IMR-90 (cell line): ENCODE data around the gene CLIC4. TPM values are rescaled to one million over a fixed set of nuclear protein-coding genes. Genes with fewer than 3 reads are reported as not detected.

Experiments used
- ATAC-seq: fragments of 200-7000 bp; cut with Tn5 transposase; 2 replicates; pipeline ENCODE4 v1.9.1; 2020; ENCODE audit warnings: low read depth, mild to moderate bottlenecking, moderate library complexity
- BruUV-seq: library from RNA; stranded (reverse); fragments of 400-500 nt; replicated peaks from 2 replicates; lab custom pipeline; 2021; lab: Mats Ljungman, UMichigan
- CTCF ChIA-PET: fragments of 300-600 bp; formaldehyde crosslinking; extraction: SDS; loops from one replicate; lab custom pipeline; 2021; ENCODE audit warnings: antibody characterized with exemption; lab: Yijun Ruan, JAX
- POLR2A ChIA-PET: fragments of 300-600 bp; sonication (Branson Sonifier 250); formaldehyde crosslinking; loops from one replicate; lab custom pipeline; 2022; ENCODE audit warnings: antibody characterized with exemption; ENCODE audit not compliant: unreplicated experiment; lab: Charles Lee
- DNase-seq: peaks from one replicate; pipeline ENCODE4 v3.0.0; 2013
- H2AFZ ChIP-seq: replicated peaks from 2 replicates; pipeline ENCODE3; 2013; ENCODE audit warnings: low read length, mild to moderate bottlenecking; ENCODE audit not compliant: poor library complexity
- H2AK5ac ChIP-seq: 2 replicates; pipeline ENCODE4 v1.6.1; 2013; ENCODE audit warnings: low read depth, low read length, inconsistent platforms
- H2AK9ac ChIP-seq: replicated peaks from 2 replicates; pipeline ENCODE3; 2013; ENCODE audit warnings: mild to moderate bottlenecking, low read depth, low read length, moderate library complexity; ENCODE audit not compliant: poor library complexity
- H2BK120ac ChIP-seq: 2 replicates; pipeline ENCODE4 v1.6.1; 2013; ENCODE audit warnings: low read depth, low read length, inconsistent platforms
- H2BK15ac ChIP-seq: 3 replicates; pipeline ENCODE4 v1.6.1; 2013; ENCODE audit warnings: low read depth, low read length, inconsistent platforms
- H2BK20ac ChIP-seq: 2 replicates; pipeline ENCODE4 v1.6.1; 2013; ENCODE audit warnings: low read depth, mild to moderate bottlenecking, inconsistent platforms, low read length, moderate library complexity
- H2BK5ac ChIP-seq: 2 replicates; pipeline ENCODE4 v1.6.1; 2013; ENCODE audit warnings: mild to moderate bottlenecking, low read depth, low read length, inconsistent platforms; ENCODE audit not compliant: poor library complexity, severe bottlenecking
- H3K14ac ChIP-seq: replicated peaks from 2 replicates; pipeline ENCODE4 v1.6.1; 2013; ENCODE audit warnings: low read depth, low read length, inconsistent platforms
- H3K18ac ChIP-seq: 2 replicates; pipeline ENCODE4 v1.6.1; 2013; ENCODE audit warnings: low read depth, low read length, control low read depth
- H3K23ac ChIP-seq: 2 replicates; pipeline ENCODE4 v1.6.1; 2013; ENCODE audit warnings: low read depth, low read length, inconsistent platforms
- H3K27ac ChIP-seq: 2 replicates; pipeline ENCODE4 v1.5.1; 2013; ENCODE audit warnings: mild to moderate bottlenecking, control low read depth, low read length; ENCODE audit not compliant: insufficient read depth
- H3K27me3 ChIP-seq: 2 replicates; pipeline ENCODE4 v1.6.1; 2013; ENCODE audit warnings: low read length; ENCODE audit not compliant: control insufficient read depth, insufficient read depth
- H3K36me3 ChIP-seq: 2 replicates; pipeline ENCODE4 v1.6.1; 2013; ENCODE audit warnings: low read length, mixed read lengths; ENCODE audit not compliant: control insufficient read depth, insufficient read depth
- H3K4ac ChIP-seq: 2 replicates; pipeline ENCODE4 v1.6.1; 2013; ENCODE audit warnings: low read depth, low read length, inconsistent platforms
- H3K4me1 ChIP-seq: 2 replicates; pipeline ENCODE4 v1.6.1; 2013; ENCODE audit warnings: low read length, mixed read lengths; ENCODE audit not compliant: control insufficient read depth, insufficient read depth
- H3K4me2 ChIP-seq: 2 replicates; pipeline ENCODE4 v1.6.1; 2013; ENCODE audit warnings: low read depth, mild to moderate bottlenecking, control low read depth, low read length, moderate library complexity
- H3K4me3 ChIP-seq: 2 replicates; pipeline ENCODE4 v1.5.1; 2013; ENCODE audit warnings: low read depth, mild to moderate bottlenecking, control low read depth, low read length, moderate library complexity; ENCODE audit not compliant: insufficient read depth
- H3K56ac ChIP-seq: 2 replicates; pipeline ENCODE4 v1.6.1; 2013; ENCODE audit warnings: low read length, inconsistent platforms; ENCODE audit not compliant: insufficient read depth; ENCODE audit errors: extremely low read depth
- H3K79me1 ChIP-seq, 2 experiments: 2 replicates each; pipeline ENCODE4 v1.6.1; 2013; ENCODE audit warnings: low read length in 2 of 2, inconsistent platforms in 1 of 2, low read depth in 1 of 2
- H3K9ac ChIP-seq: 2 replicates; pipeline ENCODE4 v1.6.1; 2013; ENCODE audit warnings: low read depth, low read length, control low read depth
- H3K9me1 ChIP-seq: 2 replicates; pipeline ENCODE4 v1.6.1; 2013; ENCODE audit warnings: low read length, inconsistent platforms; ENCODE audit not compliant: insufficient read depth
- H3K9me3 ChIP-seq: 2 replicates; pipeline ENCODE4 v1.6.1; 2013; ENCODE audit warnings: low read length; ENCODE audit not compliant: control insufficient read depth, insufficient read depth
- H4K20me1 ChIP-seq: 2 replicates; pipeline ENCODE4 v1.6.1; 2013; ENCODE audit warnings: low read length, inconsistent platforms; ENCODE audit not compliant: insufficient read depth
- H4K5ac ChIP-seq: 2 replicates; pipeline ENCODE4 v1.6.1; 2013; ENCODE audit warnings: mild to moderate bottlenecking, low read depth, low read length, control low read depth
- H4K8ac ChIP-seq, 2 experiments: 2 replicates each; pipeline ENCODE4 v1.6.1; 2013; ENCODE audit warnings: low read depth in 2 of 2, low read length in 2 of 2, control low read depth in 1 of 2, inconsistent platforms in 1 of 2
- H4K91ac ChIP-seq: 2 replicates; pipeline ENCODE4 v1.6.1; 2013; ENCODE audit warnings: low read depth, low read length, inconsistent platforms; ENCODE audit not compliant: insufficient read depth
- MAFK ChIP-seq: IDR thresholded peaks from 2 replicates; pipeline ENCODE4 v1.6.1; 2012; ENCODE audit warnings: low read depth, low read length, improper control_type of control experiment
- MAZ ChIP-seq: IDR thresholded peaks from 2 replicates; pipeline ENCODE4 v1.6.1; 2012; ENCODE audit warnings: low read depth, mild to moderate bottlenecking, low read length, improper control_type of control experiment, moderate library complexity, borderline replicate concordance
- POLR2A ChIP-seq: IDR thresholded peaks from 2 replicates; pipeline ENCODE4 v1.6.1; 2012; ENCODE audit warnings: mild to moderate bottlenecking, low read depth, low read length
- USF2 ChIP-seq: fragments of 150-350 bp; IDR thresholded peaks from 2 replicates; pipeline ENCODE4 v1.6.1; 2017; ENCODE audit warnings: mild to moderate bottlenecking, antibody characterized with exemption, low read length, low read depth
- WGBS, 2 experiments: methylation state at CpG; one replicate each; pipeline versions ENCODE4 v1.1.5 to v1.1.7; 2013; ENCODE audit warnings: missing lambda C conversion rate in 2 of 2; ENCODE audit not compliant: insufficient read length in 1 of 2; ENCODE audit errors: extremely low coverage in 2 of 2; 5-methylcytosine and 5-hydroxymethylcytosine counted together
- dilution Hi-C: fragments of 300-500 bp; cut with HindIII; formaldehyde crosslinking; loops from one replicate; pipeline ENCODE4 v1.14.3; 2018; ENCODE audit warnings: low sequenced_read_pairs; ENCODE audit not compliant: unreplicated experiment
- in situ Hi-C: fragments of 300-500 bp; cut with MboI; formaldehyde crosslinking; loops from 3 replicates; pipeline ENCODE4 v1.14.3; 2019; ENCODE audit warnings: low sequenced_read_pairs, inconsistent platforms, mixed read lengths
- intact Hi-C: fragments of 100-400 bp; cut with micrococcal nuclease; formaldehyde crosslinking; loops from 2 replicates; pipeline ENCODE4 v1.10.0; 2022
- polyA plus RNA-seq, 3 experiments: library from polyadenylated mRNA; depleted of rRNA; stranded (reverse); fragments of >200 nt; gene quantifications; 2 replicates each; pipeline ENCODE4 v1.2.3, GENCODE V29; 2012; ENCODE audit warnings: low replicate concordance in 1 of 3
- total RNA-seq: library from RNA; depleted of rRNA; stranded (reverse); fragments of >200 nt; gene quantifications from 2 replicates; pipeline ENCODE4 v1.2.3, GENCODE V29; 2012

Gene CLIC4
- total and polyA plus RNA-seq, 2 of the 4 experiments (the other 2 are of a cell fraction) = 242 to 392 TPM

- peak; percentile 85 for ATAC-seq
- H3K4ac ChIP-seq = peak overlapping the region; percentile 94
- POLR2A ChIA-PET = interaction anchor here (0.7 kb wide), 1 partner anchor 21 kb away, joined by 3 read pairs; the partner anchor contains the start of gene CLIC4
- BruUV-seq = no TSS peak
- no peak for TF ChIP-seq MAZ
- TF ChIP-seq POLR2A = no peak
- peak; percentile 90 for TF ChIP-seq USF2
- TF ChIP-seq MAFK = no peak
- peak overlapping the region; percentile 85 for H3K23ac ChIP-seq
- peak overlapping the region; percentile 66 for H2AFZ ChIP-seq
- peak overlapping the region; percentile 97 for H2BK20ac ChIP-seq
- H2BK5ac ChIP-seq = peak overlapping the region; percentile 88
- H4K5ac ChIP-seq = peak overlapping the region; percentile 88
- H3K79me1 ChIP-seq = peaks cover 3 to 38% of the 10 kb centered on the region in 2 experiments; a peak in 3 of 4 replicates
- in situ Hi-C loops (no loop called here), intact Hi-C loops (no loop called here), dilution Hi-C loops (no loop called here)
- H3K27me3 ChIP-seq = no peaks in the 10 kb centered on the region
- peak overlapping the region; percentile 97; the same call in 2 of the 3 replicates for H2BK15ac ChIP-seq
- H2AK9ac ChIP-seq = peak overlapping the region; percentile 97
- peak overlapping the region; percentile 39 for H3K56ac ChIP-seq
- peaks cover 17% of the 10 kb centered on the region; the same call in 1 of the 2 replicates for H3K9me1 ChIP-seq
- no peaks in the 10 kb centered on the region for H3K36me3 ChIP-seq
- H4K20me1 ChIP-seq = no peaks in the 10 kb centered on the region
- peaks cover 24% of the 10 kb centered on the region for H3K4me1 ChIP-seq
- H3K9me3 ChIP-seq = no peaks in the 10 kb centered on the region
- DNase-seq = peak; percentile 84
- H3K18ac ChIP-seq = peak overlapping the region; percentile 72
- no peak overlapping the region for H3K4me3 ChIP-seq
- peak overlapping the region; percentile 92 for H2AK5ac ChIP-seq
- CTCF ChIA-PET = interaction anchor here (0.5 to 2.7 kb wide), 3 partner anchors 31 to 106 kb away, joined by 3 to 7 read pairs (median 3); no protein-coding TSS in a partner anchor
- H4K91ac ChIP-seq = peak overlapping the region; percentile 96
- peak overlapping the region; percentile 97 for H3K14ac ChIP-seq
- peak overlapping the region; percentile 84 to 97 for H4K8ac ChIP-seq
- H3K27ac ChIP-seq = peak overlapping the region; percentile 86
- WGBS, 2 experiments = 73% methylated on average over 5 of the region's 13 CpGs; no CpG with 5 or more reads in 1 of the 2 experiments
- peak overlapping the region; percentile 94 for H2BK120ac ChIP-seq
- peak overlapping the region; percentile 25; the same call in 1 of the 2 replicates for H3K9ac ChIP-seq
- H3K4me2 ChIP-seq = peak overlapping the region; percentile 13; the same call in 1 of the 2 replicates
These were observed 20.7 kb upstream of the CLIC4 start for GRCh38 chr1:24724345-24725208.
